Colonic mucosa (tissue), 4 donors: ENCODE data around the gene TSSK6. TPM values are rescaled to one million over a fixed set of nuclear protein-coding genes. Genes with fewer than 3 reads are reported as not detected.

Experiments
- DNase-seq: peaks from one replicate; pipeline ENCODE4 v3.0.0-alpha.2; 2020
- H3K27ac ChIP-seq: fragments of 200-600 bp; one replicate; pipeline ENCODE4 v1.8.0; 2021
- H3K27me3 ChIP-seq: fragments of 200-600 bp; one replicate; pipeline ENCODE4 v1.8.0; 2021
- H3K36me3 ChIP-seq: fragments of 200-600 bp; one replicate; pipeline ENCODE4 v1.8.0; 2021
- H3K4me1 ChIP-seq: fragments of 200-600 bp; one replicate; pipeline ENCODE4 v1.8.0; 2021; ENCODE audit warnings: mild to moderate bottlenecking
- H3K4me3 ChIP-seq: fragments of 200-600 bp; one replicate; pipeline ENCODE4 v1.8.0; 2021
- H3K9ac ChIP-seq, 2 donors: one replicate each; pipeline ENCODE4 v1.7.0; 2013; ENCODE audit warnings: control low read depth in 2 of 2, low read depth in 2 of 2, low read length in 2 of 2
- H3K9me3 ChIP-seq: fragments of 200-600 bp; one replicate; pipeline ENCODE4 v1.8.0; 2021
- intact Hi-C: fragments of 100-400 bp; cut with DNase I; formaldehyde crosslinking; loops from one replicate; pipeline ENCODE4 v1.14.1; 2022
- total RNA-seq, 2 donors: library from RNA; stranded (reverse); fragmentation: NEBNext Ultra II Directional in 1 of 2; extraction: Animal tissue kit (Norgen Biotek cat#: 25700) in 1 of 2; gene quantifications; one replicate each; pipeline ENCODE4 v1.2.1, GENCODE V29; 2021
- TF ChIP-seq, protein P1 (sequence below): fragments of 200-600 bp; IDR thresholded peaks from one replicate; pipeline ENCODE4 v1.8.0; 2022; ENCODE audit warnings: antibody characterized with exemption, mild to moderate bottlenecking
- donor health status: healthy.
- donor health status: DM: no; HTN: no; CAD: no.
- donor health status: DM: no; HTN: no; CAD: no.

The TSSK6 gene
- total RNA-seq, 2 donors from 2014 or later = 2.2 to 3.6 TPM

DNA sequence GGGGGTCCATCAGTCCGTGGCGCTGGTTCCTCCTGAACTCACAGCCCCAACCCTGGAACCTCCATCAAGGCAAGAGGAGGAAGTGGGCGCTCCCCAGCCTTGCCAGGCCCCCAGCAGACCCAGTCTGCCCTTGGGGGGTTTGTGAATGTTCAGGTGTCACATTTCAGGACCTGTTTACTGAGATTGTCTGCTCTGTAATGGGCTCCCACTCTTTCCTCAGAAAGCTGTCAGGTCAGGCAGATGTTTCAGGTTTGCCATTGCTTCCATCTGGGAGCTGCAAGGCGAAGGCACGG lies 29.4 kb downstream of the TSSK6 start:
- TF ChIP-seq, protein P1, sequence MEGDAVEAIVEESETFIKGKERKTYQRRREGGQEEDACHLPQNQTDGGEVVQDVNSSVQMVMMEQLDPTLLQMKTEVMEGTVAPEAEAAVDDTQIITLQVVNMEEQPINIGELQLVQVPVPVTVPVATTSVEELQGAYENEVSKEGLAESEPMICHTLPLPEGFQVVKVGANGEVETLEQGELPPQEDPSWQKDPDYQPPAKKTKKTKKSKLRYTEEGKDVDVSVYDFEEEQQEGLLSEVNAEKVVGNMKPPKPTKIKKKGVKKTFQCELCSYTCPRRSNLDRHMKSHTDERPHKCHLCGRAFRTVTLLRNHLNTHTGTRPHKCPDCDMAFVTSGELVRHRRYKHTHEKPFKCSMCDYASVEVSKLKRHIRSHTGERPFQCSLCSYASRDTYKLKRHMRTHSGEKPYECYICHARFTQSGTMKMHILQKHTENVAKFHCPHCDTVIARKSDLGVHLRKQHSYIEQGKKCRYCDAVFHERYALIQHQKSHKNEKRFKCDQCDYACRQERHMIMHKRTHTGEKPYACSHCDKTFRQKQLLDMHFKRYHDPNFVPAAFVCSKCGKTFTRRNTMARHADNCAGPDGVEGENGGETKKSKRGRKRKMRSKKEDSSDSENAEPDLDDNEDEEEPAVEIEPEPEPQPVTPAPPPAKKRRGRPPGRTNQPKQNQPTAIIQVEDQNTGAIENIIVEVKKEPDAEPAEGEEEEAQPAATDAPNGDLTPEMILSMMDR = no peak
- Histone ChIP-seq H3K9me3 (no peaks in the 10 kb centered on the region), H3K27me3 (no peaks in the 10 kb centered on the region), H3K9ac (no peak overlapping the region), H3K4me1 (peaks cover 29% of the 10 kb centered on the region), H3K27ac (no peak overlapping the region), H3K4me3 (no peak overlapping the region), H3K36me3 (no peaks in the 10 kb centered on the region)
- DNase-seq = no peak
- intact Hi-C loops = no loop called here

DNA sequence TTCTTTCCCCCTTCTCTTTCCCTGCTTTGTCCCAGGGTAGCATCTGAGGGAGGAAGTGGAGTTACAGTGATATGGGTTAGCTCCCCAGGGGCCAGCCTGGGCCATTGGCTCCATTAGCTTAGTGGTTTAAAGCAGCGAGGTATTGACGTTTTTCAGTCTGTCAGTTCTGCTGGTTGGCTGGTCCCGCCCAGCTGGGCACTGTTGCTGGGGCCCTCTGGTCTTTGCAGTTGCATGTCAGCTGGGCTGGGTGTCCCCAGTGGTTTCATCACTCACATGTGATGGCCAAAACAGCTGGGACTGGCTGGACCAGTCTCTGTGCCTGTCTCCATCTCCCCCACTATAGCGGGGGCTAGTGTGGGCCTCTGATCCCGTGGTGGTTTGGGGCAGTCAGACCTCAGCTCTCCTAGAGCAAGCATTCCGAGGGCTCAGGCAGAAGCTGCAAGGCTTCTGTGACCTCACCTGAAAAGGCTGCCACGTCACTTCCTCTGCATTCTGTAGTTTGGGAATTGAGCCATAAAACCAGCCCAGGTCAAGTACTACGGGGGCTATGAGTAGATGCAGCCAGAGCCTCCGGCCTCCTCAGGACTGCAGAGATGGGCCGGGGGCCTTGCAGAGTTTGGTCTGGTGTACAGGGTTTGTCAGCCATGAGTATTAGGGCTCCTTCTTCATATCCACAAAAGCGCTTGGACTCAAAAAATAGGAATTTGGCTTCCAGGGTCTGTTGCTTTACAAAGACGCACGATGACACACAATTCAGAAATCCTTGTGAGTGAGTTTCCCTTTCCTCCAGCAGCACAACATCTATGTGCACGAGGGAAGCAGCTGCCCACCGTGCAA lies 30.0 kb downstream of the TSSK6 start:
- no peaks in the 10 kb centered on the region for H3K9me3 ChIP-seq
- H3K36me3 ChIP-seq = no peaks in the 10 kb centered on the region
- H3K9ac ChIP-seq = no peak overlapping the region
- intact Hi-C loops = no loop called here
- TF ChIP-seq, protein P1 = no peak
- H3K4me3 ChIP-seq = no peak overlapping the region
- H3K27ac ChIP-seq = no peak overlapping the region
- no peaks in the 10 kb centered on the region for H3K27me3 ChIP-seq
- DNase-seq = no peak
- H3K4me1 ChIP-seq = peaks cover 29% of the 10 kb centered on the region

DNA sequence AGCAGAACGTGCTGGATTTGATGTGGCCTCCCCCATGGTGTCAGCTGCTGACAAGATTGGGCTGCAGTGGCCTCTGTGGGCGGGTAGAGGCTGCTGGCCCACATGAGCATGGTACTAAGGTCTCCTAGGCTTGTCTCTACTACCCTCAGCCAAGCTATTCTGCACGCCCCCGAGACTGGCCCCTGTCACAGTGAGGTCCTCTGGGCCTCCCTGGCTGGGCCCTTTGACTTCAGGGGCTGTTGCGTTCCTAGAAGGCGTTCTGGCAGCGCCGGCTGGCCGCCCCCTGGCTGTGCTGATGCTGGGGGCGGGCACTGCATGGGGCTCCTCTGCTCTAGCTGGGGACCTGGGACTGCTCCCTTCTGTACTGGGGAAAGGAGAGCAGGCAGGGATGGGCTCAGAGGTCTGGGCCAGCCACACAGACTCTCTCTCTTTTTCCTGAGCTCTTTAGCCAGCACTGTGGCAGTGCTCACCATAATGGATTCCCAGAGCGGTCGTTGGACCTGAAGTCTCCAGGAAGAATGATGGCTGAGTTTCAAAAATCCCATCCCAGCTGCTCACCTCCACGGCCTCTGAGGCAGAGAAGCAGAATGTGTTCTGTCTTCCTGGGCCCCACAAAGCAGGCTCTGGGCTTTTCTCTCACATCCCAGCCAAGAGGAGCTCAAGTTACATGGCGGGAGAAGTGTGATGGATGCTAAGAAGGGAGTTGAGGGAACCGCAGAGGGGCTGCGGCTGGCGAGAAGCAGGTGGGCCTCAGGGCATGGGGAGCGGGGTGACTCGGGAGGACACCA lies 32.3 kb downstream of the TSSK6 start:
- Histone ChIP-seq H3K4me1 (peaks cover 6% of the 10 kb centered on the region), H3K27me3 (no peaks in the 10 kb centered on the region), H3K9me3 (no peaks in the 10 kb centered on the region), H3K27ac (no peak overlapping the region), H3K9ac (no peak overlapping the region), H3K4me3 (no peak overlapping the region), H3K36me3 (no peaks in the 10 kb centered on the region)
- TF ChIP-seq, protein P1 = no peak
- intact Hi-C loops = no loop called here
- DNase-seq = no peak

DNA sequence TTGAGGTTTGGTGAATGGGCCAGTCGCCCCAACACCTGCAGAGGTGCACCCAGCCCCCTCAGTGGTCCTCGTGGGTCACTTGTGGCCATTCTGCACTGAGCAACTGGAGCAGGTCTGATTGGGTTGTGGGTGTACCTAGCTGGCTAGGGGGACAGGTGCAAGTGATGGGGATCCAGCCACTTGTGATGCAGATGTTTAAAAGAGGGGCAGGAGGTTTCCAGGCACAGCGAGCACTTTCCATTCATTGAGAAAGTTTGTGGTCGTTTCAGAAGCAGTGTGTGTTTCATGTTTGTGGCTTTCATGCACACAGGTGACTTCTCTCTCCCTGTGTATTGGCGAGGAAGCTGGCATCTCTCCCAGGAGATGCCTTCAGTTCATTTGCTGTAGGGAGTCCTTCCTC lies 34.7 kb downstream of the TSSK6 start:
- Histone ChIP-seq H3K4me3 (no peak overlapping the region), H3K36me3 (no peaks in the 10 kb centered on the region), H3K9me3 (no peaks in the 10 kb centered on the region), H3K27ac (no peak overlapping the region), H3K27me3 (no peaks in the 10 kb centered on the region), H3K4me1 (peaks cover 8% of the 10 kb centered on the region), H3K9ac (no peak overlapping the region)
- intact Hi-C loops = no loop called here
- no peak for DNase-seq
- TF ChIP-seq, protein P1 = no peak

DNA sequence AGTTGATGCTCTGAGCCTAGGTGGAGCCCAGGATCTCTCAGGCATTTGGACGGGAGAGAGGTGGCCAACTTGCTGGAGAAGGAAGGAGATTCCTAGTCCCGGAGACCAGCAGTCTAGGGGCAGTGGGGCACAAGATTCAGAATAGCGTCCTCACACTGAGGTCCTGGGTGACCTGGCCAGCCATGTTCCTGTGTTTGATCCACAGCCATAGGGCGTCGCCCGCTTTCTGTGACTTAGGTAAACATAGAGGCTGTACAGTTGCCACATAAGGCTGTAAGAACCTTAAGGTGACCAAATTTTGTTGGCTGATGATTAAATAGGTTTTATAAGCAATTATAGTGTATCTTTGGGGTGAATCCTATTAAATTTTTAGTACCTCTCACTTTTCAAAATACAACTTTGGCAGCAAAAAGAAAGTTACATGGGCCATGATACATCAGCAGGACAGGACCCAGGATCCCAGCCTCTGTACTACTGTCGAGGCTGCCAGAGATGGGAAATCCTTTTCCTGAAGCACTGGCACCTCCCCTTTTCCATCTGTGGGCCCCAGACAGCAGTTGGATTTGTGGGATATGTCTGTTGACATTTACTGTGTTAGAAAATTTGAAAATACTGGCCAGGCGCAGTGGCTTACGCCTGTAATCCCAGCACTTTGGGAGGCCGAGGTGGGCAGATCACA lies 37.5 kb downstream of the TSSK6 start:
- DNase-seq = peak; percentile 75
- TF ChIP-seq, protein P1 = no peak
- intact Hi-C loops = no loop called here
- Histone ChIP-seq H3K27ac (no peak overlapping the region), H3K4me1 (peaks cover 8% of the 10 kb centered on the region), H3K36me3 (no peaks in the 10 kb centered on the region), H3K4me3 (no peak overlapping the region), H3K9ac (no peak overlapping the region), H3K27me3 (no peaks in the 10 kb centered on the region), H3K9me3 (no peaks in the 10 kb centered on the region)
